Measurements from ENCODE around the gene TRAP1.
"Not testable (repeated sequence)": the region's sequence is repeated elsewhere in the genome, so short reads cannot be mapped to it uniquely, and the experiment has no call there.

TRAP1 gene

DNA sequence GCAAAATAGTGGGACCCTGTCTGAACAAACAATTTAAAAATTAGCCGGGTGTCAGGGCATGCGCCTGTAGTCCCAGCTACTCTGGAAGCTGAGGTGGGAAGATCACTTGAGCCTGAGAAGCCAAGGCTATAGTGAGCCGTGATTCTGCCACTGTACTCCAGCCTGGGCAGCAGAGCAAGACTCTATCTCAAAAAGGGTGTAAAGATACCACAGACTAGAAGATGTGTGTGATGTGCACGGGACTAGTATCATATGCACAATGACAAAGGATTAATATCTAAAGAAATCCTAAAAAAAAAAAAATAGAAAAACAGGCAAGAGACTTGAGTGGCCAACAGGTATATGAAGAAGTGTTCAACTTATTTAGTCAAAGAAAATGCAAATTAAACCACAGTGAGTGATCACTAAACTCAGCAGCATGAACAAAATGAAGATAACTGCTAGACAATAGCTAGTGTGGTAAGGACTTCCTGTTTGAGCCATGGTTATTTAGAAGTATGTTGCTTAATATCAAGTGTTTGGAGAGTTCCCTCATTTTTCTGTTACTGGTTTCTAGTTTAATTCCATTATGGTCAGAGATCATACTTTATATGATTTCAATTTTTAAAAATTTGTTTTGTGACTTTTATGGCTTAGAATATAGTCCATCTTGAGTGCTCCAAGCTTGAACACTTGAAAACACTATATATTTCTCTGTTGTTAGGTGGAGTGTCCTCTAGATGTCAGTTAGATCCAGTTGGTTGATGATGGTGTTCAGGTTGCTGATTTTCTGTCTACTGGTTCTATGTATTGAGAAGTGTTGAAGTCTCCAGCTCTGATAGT is 91.2 kb downstream of the TRAP1 start:
- Histone ChIP-seq H3K4me3 (ENCODE audit: low read length) (no peak overlapping the region), H3K36me3 (ENCODE audit: control insufficient read depth, insufficient read depth, low read length) (no peaks in the 10 kb centered on the region), H3K9me3 (ENCODE audit: control insufficient read depth, low read length) (no peaks in the 10 kb centered on the region), H3K27me3 (ENCODE audit: control insufficient read depth, insufficient read depth, low read length) (no peaks in the 10 kb centered on the region), H3K9ac (ENCODE audit: low read length) (no peak overlapping the region), H3K4me1 (ENCODE audit: control insufficient read depth, insufficient read depth, low read length) (no peaks in the 10 kb centered on the region)

DNA sequence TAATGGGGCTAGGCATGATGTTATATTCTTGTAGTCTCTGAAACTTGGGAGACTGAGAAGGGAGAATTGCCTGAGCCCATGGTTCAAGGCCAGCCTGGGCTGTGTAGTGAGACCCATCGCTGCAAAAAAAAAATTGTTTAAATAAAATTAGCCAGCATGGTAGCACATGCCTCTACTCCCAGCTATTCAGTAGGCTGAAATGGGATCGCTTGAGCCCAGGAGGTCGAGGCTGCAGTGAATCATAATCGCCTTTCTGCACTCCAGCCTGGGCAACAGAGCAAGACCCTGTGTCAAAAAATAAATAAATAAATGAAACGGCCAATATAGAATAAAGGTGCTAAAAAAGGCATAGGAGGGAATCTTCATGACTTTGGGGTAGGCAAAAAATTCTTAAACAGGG is 92.0 kb downstream of the TRAP1 start:
- peaks cover under 1% of the 10 kb centered on the region for H3K4me1 ChIP-seq (ENCODE audit: control insufficient read depth, insufficient read depth, low read length)
- H3K9me3 ChIP-seq (ENCODE audit: control insufficient read depth, low read length): no peaks in the 10 kb centered on the region

DNA sequence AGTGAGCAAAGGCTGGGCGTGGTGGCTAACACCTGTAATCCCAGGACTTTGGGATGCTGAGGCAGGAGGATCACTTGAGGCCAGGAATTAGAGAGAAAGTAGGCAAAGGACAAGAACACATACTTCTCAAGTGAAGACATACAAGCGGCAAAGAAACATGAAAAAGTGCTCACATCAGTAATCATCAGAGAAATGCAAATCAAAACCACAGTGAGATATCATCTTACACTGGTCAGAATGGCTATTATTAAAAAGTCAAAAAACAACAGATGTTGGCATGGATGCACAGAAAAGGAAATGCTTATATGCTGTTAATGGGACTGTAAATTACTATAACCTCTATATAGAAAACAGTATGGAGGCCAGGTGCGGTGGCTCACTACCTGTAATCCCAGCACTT is 93.7 kb downstream of the TRAP1 start:
- H3K36me3 ChIP-seq (ENCODE audit: control insufficient read depth, insufficient read depth, low read length): no peaks in the 10 kb centered on the region
- H3K9me3 ChIP-seq (ENCODE audit: control insufficient read depth, low read length): no peaks in the 10 kb centered on the region
- no peaks in the 10 kb centered on the region for H3K27me3 ChIP-seq (ENCODE audit: control insufficient read depth, insufficient read depth, low read length)
- H3K4me3 ChIP-seq (ENCODE audit: low read length): no peak overlapping the region
- H3K9ac ChIP-seq (ENCODE audit: low read length): no peak overlapping the region
- H3K4me1 ChIP-seq (ENCODE audit: control insufficient read depth, insufficient read depth, low read length): peaks cover 3% of the 10 kb centered on the region

More for the DNA sequence above, 92.0 kb downstream of the TRAP1 start:
- H3K36me3 ChIP-seq (ENCODE audit: control insufficient read depth, insufficient read depth, low read length): no peaks in the 10 kb centered on the region
- H3K4me3 ChIP-seq (ENCODE audit: low read length): no peak overlapping the region
- no peak overlapping the region for H3K9ac ChIP-seq (ENCODE audit: low read length)
- no peaks in the 10 kb centered on the region for H3K27me3 ChIP-seq (ENCODE audit: control insufficient read depth, insufficient read depth, low read length)

DNA sequence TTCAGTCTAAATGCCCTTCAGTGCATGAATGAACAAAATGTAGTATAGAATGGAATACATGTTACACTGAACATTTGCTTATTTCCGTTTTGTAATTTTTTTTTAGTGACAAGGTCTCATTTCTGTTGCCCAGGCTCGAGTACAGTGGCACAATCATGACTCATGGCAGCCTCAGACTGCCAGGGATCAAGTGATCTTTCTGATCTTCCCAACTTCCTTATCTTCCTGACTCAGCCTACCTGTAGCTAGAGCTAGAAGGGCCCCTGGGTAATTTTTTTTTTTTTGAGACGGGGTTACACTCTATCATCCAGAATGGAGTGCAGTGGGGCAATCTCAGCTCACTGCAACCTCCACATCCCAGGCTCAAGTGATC is 98.6 kb downstream of the TRAP1 start:
- H3K36me3 ChIP-seq (ENCODE audit: control insufficient read depth, insufficient read depth, low read length): no peaks in the 10 kb centered on the region
- no peak overlapping the region for H3K9ac ChIP-seq (ENCODE audit: low read length)
- no peak overlapping the region for H3K4me3 ChIP-seq (ENCODE audit: low read length)
- no peaks in the 10 kb centered on the region for H3K27me3 ChIP-seq (ENCODE audit: control insufficient read depth, insufficient read depth, low read length)
- no peaks in the 10 kb centered on the region for H3K9me3 ChIP-seq (ENCODE audit: control insufficient read depth, low read length)
- peaks cover 3% of the 10 kb centered on the region for H3K4me1 ChIP-seq (ENCODE audit: control insufficient read depth, insufficient read depth, low read length)

DNA sequence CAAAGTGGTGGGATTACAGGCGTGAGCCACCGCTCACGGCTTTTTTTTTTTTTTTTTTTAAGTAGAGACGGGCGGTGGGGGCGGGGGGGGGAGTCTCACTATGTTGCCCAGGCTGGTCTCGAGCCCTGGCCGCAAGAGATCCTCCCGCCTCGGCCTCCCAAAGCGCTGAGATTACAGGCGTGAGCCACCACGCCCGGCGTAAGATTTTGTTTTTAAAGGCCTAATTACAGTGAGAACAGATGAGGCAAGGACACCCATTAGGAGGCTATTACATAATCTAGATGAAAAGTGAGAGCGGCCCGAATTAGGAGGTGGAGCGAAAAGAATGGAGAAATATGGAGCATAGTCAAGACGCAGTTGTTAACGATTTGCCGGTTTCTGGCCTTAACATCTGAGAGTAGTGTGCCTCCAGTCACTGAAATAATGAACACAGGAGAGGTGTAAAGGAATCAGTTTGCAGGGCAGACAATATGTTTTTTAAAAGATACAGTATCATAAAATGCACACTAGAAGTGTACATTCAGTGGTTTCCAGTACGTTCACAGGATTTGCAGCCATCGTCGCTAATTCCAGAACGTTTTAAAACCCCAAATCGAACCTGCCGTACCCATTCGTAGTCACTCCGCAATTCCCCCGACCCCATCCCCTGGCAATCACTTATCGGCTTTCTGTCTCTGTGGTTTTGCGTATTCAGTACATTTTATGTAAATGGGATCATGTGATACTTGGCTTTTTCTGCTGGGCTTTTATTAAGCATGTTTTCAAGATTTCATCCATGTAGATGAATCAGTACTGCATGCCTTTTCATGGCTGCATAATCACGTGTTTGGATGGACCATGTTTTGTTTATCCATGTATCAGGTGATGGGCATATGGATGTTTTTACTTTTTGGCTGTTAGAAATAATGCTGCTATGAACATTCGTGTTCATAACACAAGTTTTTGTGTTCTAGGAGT is 104.5 kb downstream of the TRAP1 start:
- H3K9ac ChIP-seq (ENCODE audit: low read length): peak overlapping the region; percentile 88
- H3K4me1 ChIP-seq (ENCODE audit: control insufficient read depth, insufficient read depth, low read length): peaks cover 18% of the 10 kb centered on the region
- no peak overlapping the region for H3K4me3 ChIP-seq (ENCODE audit: low read length)

DNA sequence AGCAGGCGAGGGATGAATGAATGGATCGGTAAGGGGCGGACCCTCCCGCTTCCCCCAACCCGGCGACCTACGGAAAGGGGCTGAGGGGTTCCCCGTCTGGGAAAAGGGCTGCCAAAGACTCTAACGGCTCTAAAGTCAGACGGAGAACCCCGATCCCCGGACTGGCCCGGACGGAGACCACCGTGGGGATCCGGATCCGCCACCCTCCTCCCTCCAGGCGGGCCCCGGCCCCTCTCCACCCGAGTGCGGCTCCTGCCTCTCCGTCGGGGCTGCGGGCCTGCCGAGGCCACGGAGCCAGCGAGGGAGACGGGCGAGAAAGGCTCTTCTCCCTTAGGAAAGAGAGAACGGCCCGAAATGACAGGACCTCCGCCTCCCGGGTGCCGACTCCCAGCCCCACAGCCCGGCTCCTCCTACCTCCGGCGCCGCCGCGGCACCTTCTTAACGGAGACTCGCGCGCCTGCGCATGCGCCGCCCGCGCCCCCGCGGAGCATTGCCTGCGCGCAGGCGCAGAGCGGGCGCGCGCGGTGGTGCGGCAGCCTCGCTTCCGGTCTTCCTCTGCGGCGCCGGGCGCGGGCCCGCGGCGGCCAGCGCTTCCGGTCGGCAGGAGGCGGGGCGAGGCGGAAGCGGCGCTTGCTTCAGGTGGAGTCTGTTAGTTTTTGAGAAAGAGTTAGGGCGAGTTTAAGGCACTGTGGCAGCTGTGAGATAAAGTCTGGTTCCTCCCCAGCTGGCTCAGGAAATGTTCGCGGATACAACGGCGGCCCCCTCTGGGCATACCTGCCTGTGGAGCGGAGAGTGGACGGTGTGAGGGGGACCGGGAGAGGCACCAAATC is 106.0 kb downstream of the TRAP1 start, which contains the start of gene SLX4:
Gene SLX4 (minus strand): TSS at position 461 of the 830 bp plus-strand sequence. CDS start 2,642 bp downstream, outside the sequence.
- Histone ChIP-seq H3K36me3 (ENCODE audit: control insufficient read depth, insufficient read depth, low read length) (no peaks in the 10 kb centered on the region), H3K9ac (ENCODE audit: low read length) (peak within 1 kb of the TSS; percentile 88), H3K27me3 (ENCODE audit: control insufficient read depth, insufficient read depth, low read length) (no peaks in the 10 kb centered on the region), H3K4me3 (ENCODE audit: low read length) (peak within 1 kb of the TSS; percentile 99), H3K9me3 (ENCODE audit: control insufficient read depth, low read length) (no peaks in the 10 kb centered on the region), H3K4me1 (ENCODE audit: control insufficient read depth, insufficient read depth, low read length) (peaks cover 18% of the 10 kb centered on the region)

More for the DNA sequence above, 104.5 kb downstream of the TRAP1 start:
- Histone ChIP-seq H3K9me3 (ENCODE audit: control insufficient read depth, low read length) (no peaks in the 10 kb centered on the region), H3K27me3 (ENCODE audit: control insufficient read depth, insufficient read depth, low read length) (no peaks in the 10 kb centered on the region), H3K36me3 (ENCODE audit: control insufficient read depth, insufficient read depth, low read length) (no peaks in the 10 kb centered on the region)

DNA sequence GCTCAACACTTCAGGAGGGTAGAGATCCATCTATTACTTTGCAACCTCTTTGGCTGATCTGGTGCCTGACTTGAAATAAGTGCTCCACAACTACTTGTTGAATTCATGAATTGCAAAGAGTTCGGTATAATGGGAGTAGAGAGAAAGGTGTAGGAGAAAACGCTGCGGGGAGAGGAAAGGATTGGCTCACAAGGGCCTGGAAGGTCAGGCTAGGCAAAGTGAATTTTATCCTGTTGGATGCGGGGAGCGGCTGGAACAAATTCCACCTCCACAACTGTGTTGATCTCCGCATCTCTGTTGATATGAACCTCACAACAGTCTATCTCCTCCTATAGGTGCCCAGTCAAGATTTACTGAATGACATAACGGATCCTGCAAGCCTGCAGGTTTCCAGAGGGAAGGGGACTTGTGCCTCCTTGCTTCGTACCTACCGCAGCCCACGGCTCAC is 106.6 kb downstream of the TRAP1 start:
- H3K4me1 ChIP-seq (ENCODE audit: control insufficient read depth, insufficient read depth, low read length): peaks cover 18% of the 10 kb centered on the region

DNA sequence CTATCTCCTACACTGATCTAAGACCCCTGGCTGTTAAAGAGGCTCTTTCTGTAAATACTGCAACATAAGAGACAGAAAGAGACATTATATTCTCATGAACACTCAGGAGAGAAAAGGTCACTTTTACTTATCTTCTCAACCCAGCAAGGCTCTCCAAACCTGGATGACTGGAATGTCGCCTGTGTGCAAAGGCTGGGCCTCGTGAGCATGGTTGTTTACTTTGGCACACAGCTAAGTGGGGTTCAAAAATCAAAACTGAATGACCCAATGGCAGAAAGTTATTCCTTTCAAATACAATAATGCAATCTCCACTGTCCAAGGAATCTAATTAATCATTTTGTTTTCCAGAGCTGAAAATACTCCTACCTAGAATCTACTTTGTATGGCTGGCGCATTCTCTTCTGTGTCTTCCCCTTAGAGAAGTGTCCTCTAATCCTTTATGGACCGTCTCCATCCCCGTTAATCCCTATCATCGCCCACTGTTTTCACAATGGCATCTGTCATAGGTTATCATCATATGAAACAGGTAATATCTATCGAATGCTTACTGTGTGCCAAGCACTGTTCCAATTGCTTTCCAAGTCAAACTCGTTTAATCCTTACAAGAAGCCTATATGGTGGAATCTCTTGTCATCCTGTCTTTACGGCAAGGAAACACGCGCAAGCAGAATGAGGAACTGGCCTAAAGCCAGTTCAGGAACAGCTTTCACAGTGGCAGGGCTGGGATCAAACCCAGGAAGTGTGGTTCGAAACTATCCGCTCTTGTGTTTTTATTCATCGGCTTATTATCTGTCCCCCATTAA is 107.2 kb downstream of the TRAP1 start:
- Histone ChIP-seq H3K9ac (ENCODE audit: low read length) (peak overlapping the region; percentile 88), H3K4me3 (ENCODE audit: low read length) (peak overlapping the region; percentile 76), H3K9me3 (ENCODE audit: control insufficient read depth, low read length) (no peaks in the 10 kb centered on the region), H3K36me3 (ENCODE audit: control insufficient read depth, insufficient read depth, low read length) (no peaks in the 10 kb centered on the region), H3K4me1 (ENCODE audit: control insufficient read depth, insufficient read depth, low read length) (peaks cover 18% of the 10 kb centered on the region), H3K27me3 (ENCODE audit: control insufficient read depth, insufficient read depth, low read length) (no peaks in the 10 kb centered on the region)

More for the DNA sequence above, 106.6 kb downstream of the TRAP1 start:
- Histone ChIP-seq H3K27me3 (ENCODE audit: control insufficient read depth, insufficient read depth, low read length) (no peaks in the 10 kb centered on the region), H3K9ac (ENCODE audit: low read length) (peak overlapping the region; percentile 88), H3K36me3 (ENCODE audit: control insufficient read depth, insufficient read depth, low read length) (no peaks in the 10 kb centered on the region), H3K9me3 (ENCODE audit: control insufficient read depth, low read length) (no peaks in the 10 kb centered on the region), H3K4me3 (ENCODE audit: low read length) (peak overlapping the region; percentile 76)

DNA sequence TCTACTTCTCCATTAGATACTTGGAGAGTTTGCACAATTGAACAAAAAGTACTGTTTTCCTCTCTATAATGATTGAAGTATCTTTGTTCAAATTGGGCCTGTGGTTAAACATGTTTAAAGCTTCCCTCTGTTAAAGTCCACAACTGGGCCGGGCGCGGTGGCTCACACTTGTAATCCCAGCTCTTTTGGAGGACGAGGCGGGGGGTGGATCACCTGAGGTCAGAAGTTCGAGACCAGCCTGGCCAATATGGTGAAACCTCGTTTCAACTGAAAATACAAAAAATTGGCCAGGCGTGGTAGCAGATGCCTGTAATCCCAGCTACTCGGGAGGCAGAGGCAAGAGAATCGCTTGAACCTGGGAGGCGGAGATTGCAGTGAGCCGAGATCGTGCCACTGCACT is 108.3 kb downstream of the TRAP1 start:
- H3K9ac ChIP-seq (ENCODE audit: low read length); H3K36me3 ChIP-seq (ENCODE audit: control insufficient read depth, insufficient read depth, low read length); H3K27me3 ChIP-seq (ENCODE audit: control insufficient read depth, insufficient read depth, low read length); H3K4me3 ChIP-seq (ENCODE audit: low read length); H3K9me3 ChIP-seq (ENCODE audit: control insufficient read depth, low read length): not testable (repeated sequence)
- H3K4me1 ChIP-seq (ENCODE audit: control insufficient read depth, insufficient read depth, low read length): peaks cover 18% of the 10 kb centered on the region

DNA sequence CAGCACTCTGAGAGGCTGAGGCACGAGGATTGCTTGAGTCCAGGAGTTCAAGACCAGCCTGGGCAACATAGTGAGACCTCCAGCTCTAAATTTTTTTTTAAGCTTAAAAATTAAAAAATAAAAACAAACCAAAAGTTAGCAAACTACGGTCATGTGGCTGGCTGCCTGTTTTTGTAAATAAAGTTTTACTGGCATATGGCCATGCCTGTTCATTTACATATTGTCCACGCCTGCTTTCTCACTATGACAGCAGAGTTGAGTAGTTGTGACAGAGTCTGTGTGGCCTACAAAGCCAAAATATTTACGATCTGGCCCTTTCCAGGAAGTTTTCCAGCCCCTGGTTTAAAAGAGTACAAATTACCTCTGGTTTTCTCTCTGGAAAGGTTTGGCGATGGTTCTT is 109.3 kb downstream of the TRAP1 start:
- Histone ChIP-seq H3K27me3 (ENCODE audit: control insufficient read depth, insufficient read depth, low read length) (no peaks in the 10 kb centered on the region), H3K4me1 (ENCODE audit: control insufficient read depth, insufficient read depth, low read length) (peaks cover 18% of the 10 kb centered on the region), H3K36me3 (ENCODE audit: control insufficient read depth, insufficient read depth, low read length) (no peaks in the 10 kb centered on the region), H3K9me3 (ENCODE audit: control insufficient read depth, low read length) (no peaks in the 10 kb centered on the region), H3K9ac (ENCODE audit: low read length) (no peak overlapping the region), H3K4me3 (ENCODE audit: low read length) (no peak overlapping the region)

All from mucosa of stomach (tissue), 1 donor.